Neural progenitor cell (in vitro differentiated cells): Measurements from ENCODE around the gene CACNA2D4. TPM values are rescaled to one million over a fixed set of nuclear protein-coding genes. Genes with fewer than 3 reads are reported as not detected.

Experiments
- DNase-seq: peaks from one replicate; pipeline ENCODE4 v3.0.0-alpha.2; 2016; ENCODE audit warnings: low spot score
- H2AFZ ChIP-seq: fragments of 200-600 bp; sonication (generic); replicated peaks from 2 replicates; pipeline ENCODE4 v1.6.1; 2016; ENCODE audit warnings: antibody characterized with exemption
- H3F3A ChIP-seq: fragments of 200-600 bp; sonication (generic); 2 replicates; pipeline ENCODE4 v1.6.1; 2016; ENCODE audit warnings: antibody characterized with exemption, low read depth
- H3K27ac ChIP-seq: fragments of 200-600 bp; sonication (generic); 2 replicates; pipeline ENCODE4 v1.5.1; 2016; ENCODE audit warnings: mild to moderate bottlenecking
- H3K27me3 ChIP-seq: fragments of 200-600 bp; sonication (generic); 2 replicates; pipeline ENCODE4 v1.6.1; 2016; ENCODE audit warnings: mild to moderate bottlenecking, moderate library complexity
- H3K36me3 ChIP-seq: fragments of 200-600 bp; sonication (generic); 2 replicates; pipeline ENCODE4 v1.5.1; 2016
- H3K4me1 ChIP-seq: fragments of 200-600 bp; sonication (generic); 2 replicates; pipeline ENCODE4 v1.6.1; 2016; ENCODE audit warnings: mixed run types
- H3K4me2 ChIP-seq: fragments of 200-600 bp; sonication (generic); 2 replicates; pipeline ENCODE4 v1.6.1; 2016
- H3K4me3 ChIP-seq: fragments of 200-600 bp; sonication (generic); 2 replicates; pipeline ENCODE4 v1.5.1; 2016
- H3K79me2 ChIP-seq: fragments of 200-600 bp; sonication (generic); 2 replicates; pipeline ENCODE4 v1.6.1; 2016; ENCODE audit warnings: low read depth
- H3K9ac ChIP-seq: fragments of 200-600 bp; sonication (generic); 2 replicates; pipeline ENCODE4 v1.6.1; 2016
- H3K9me3 ChIP-seq: fragments of 200-600 bp; sonication (generic); 2 replicates; pipeline ENCODE4 v1.5.1; 2016; ENCODE audit warnings: low read depth
- H4K20me1 ChIP-seq: fragments of 200-600 bp; sonication (generic); 2 replicates; pipeline ENCODE4 v1.6.1; 2016; ENCODE audit warnings: low read depth
- H3K27ac Mint-ChIP-seq: 3 replicates; pipeline ENCODE4 v1.8.0; 2021; ENCODE audit warnings: mixed read lengths
- H3K27me3 Mint-ChIP-seq: 2 replicates; pipeline ENCODE4 v1.8.0; 2022; ENCODE audit warnings: low read depth, mild to moderate bottlenecking, inconsistent platforms, moderate library complexity, mixed read lengths; ENCODE audit not compliant: insufficient read depth
- H3K36me3 Mint-ChIP-seq: 3 replicates; pipeline ENCODE4 v1.8.0; 2021; ENCODE audit warnings: mixed read lengths
- H3K4me1 Mint-ChIP-seq: 3 replicates; pipeline ENCODE4 v1.8.0; 2021; ENCODE audit warnings: mixed read lengths
- H3K4me3 Mint-ChIP-seq: 3 replicates; pipeline ENCODE4 v1.8.0; 2021; ENCODE audit warnings: mild to moderate bottlenecking, moderate library complexity, mixed read lengths
- H3K9me3 Mint-ChIP-seq: 3 replicates; pipeline ENCODE4 v1.8.0; 2020; ENCODE audit warnings: mixed read lengths
- EZH2 ChIP-seq: fragments of 200-600 bp; sonication (generic); IDR thresholded peaks from 2 replicates; pipeline ENCODE4 v1.6.1; 2017; ENCODE audit warnings: antibody characterized with exemption, mild to moderate bottlenecking, moderate library complexity
- EZH2phosphoT487 ChIP-seq: fragments of 200-600 bp; sonication (generic); IDR thresholded peaks from 2 replicates; pipeline ENCODE4 v1.6.1; 2017; ENCODE audit warnings: antibody characterized with exemption
- total RNA-seq: library from RNA; depleted of rRNA; stranded (reverse); fragments of >200 nt; gene quantifications from 2 replicates; pipeline ENCODE4 v1.2.3, GENCODE V29; 2015; ENCODE audit warnings: low replicate concordance
- TF ChIP-seq, protein P1 (sequence below): fragments of 200-600 bp; sonication (generic); IDR thresholded peaks from 2 replicates; pipeline ENCODE4 v1.5.1; 2017; ENCODE audit warnings: antibody characterized with exemption, mild to moderate bottlenecking

CACNA2D4 gene
- total RNA-seq, 1 donor from 2014 or later: 3.0 TPM

DNA sequence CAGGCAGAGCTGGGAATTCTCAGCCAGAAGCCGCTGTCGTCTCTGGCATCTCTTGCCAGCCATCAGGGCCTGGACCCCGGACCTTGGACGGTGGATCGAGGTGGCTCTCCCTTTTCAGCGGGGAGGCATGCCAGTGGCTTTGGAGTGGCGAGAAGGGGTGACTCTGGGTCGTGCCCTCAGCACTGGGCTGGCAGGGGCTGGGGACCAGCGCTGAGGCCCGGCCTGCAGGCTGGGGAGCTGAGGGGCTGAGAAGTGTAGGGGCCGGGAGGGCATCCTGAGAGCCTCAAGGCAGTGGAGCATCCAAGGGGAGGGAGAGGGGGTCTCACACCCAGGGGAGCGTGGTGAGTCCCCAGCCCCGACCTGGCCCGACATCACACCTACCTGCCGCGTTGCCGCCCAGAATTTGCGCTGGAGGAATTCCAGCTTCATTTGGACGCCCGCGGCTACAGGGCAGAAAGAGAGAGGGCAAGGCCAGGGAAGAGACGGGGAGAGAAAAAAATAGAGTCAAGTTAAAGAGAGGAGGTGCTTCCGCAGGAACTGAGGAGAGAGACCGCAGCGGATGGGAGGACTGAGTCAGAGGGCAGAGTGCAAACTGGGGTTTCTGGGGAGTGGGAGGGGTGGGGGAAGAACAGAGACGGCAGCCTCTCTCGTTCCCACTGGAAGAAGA lies 107.0 kb downstream of the CACNA2D4 start:
- Mint-ChIP-seq H3K27ac (no peak overlapping the region), H3K4me1 (peaks cover 45% of the 10 kb centered on the region), H3K9me3 (peaks cover 2% of the 10 kb centered on the region), H3K27me3 (peaks cover 9% of the 10 kb centered on the region), H3K36me3 (peaks cover 2% of the 10 kb centered on the region), H3K4me3 (no peak overlapping the region)
- H3K27me3 ChIP-seq: no peaks in the 10 kb centered on the region
- H3K27ac ChIP-seq: no peak overlapping the region
- no peaks in the 10 kb centered on the region for H3K79me2 ChIP-seq
- TF ChIP-seq, protein P1, sequence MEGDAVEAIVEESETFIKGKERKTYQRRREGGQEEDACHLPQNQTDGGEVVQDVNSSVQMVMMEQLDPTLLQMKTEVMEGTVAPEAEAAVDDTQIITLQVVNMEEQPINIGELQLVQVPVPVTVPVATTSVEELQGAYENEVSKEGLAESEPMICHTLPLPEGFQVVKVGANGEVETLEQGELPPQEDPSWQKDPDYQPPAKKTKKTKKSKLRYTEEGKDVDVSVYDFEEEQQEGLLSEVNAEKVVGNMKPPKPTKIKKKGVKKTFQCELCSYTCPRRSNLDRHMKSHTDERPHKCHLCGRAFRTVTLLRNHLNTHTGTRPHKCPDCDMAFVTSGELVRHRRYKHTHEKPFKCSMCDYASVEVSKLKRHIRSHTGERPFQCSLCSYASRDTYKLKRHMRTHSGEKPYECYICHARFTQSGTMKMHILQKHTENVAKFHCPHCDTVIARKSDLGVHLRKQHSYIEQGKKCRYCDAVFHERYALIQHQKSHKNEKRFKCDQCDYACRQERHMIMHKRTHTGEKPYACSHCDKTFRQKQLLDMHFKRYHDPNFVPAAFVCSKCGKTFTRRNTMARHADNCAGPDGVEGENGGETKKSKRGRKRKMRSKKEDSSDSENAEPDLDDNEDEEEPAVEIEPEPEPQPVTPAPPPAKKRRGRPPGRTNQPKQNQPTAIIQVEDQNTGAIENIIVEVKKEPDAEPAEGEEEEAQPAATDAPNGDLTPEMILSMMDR: no peak
- TF ChIP-seq EZH2 (no peak), EZH2phosphoT487 (no peak)
- H3K4me2 ChIP-seq: no peak overlapping the region
- no peaks in the 10 kb centered on the region for H3K4me1 ChIP-seq
- no peak overlapping the region for H2AFZ ChIP-seq
- no peaks in the 10 kb centered on the region for H3K9me3 ChIP-seq
- no peak overlapping the region for H3K4me3 ChIP-seq
- H3K36me3 ChIP-seq: no peaks in the 10 kb centered on the region
- no peak for DNase-seq
- no peak overlapping the region for H3K9ac ChIP-seq
- H4K20me1 ChIP-seq: no peaks in the 10 kb centered on the region
- H3F3A ChIP-seq: no peaks in the 10 kb centered on the region

DNA sequence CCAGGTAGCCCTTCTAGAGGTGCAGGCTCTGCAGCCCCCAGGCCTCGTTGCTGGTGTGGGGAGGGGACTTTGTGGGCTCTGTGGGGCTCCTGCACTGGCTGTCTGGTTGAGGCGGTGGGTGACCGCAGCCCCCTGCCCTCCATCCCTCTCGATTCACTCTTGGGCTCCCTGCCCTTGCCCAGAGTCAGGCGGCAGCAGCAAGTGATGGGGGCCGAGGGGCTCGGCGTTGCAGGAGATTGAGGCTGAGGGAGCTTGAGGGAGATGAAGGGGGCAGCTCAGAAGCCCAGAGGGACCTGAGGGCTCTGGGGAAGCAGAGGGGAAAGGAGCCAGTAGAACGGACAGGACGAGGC lies 107.5 kb downstream of the CACNA2D4 start:
- Histone ChIP-seq H4K20me1 (no peaks in the 10 kb centered on the region), H3K4me2 (no peak overlapping the region), H3K9ac (no peak overlapping the region), H3K4me1 (no peaks in the 10 kb centered on the region), H3K36me3 (no peaks in the 10 kb centered on the region), H3K79me2 (no peaks in the 10 kb centered on the region), H3K27me3 (no peaks in the 10 kb centered on the region), H2AFZ (no peak overlapping the region), H3K27ac (no peak overlapping the region), H3K9me3 (no peaks in the 10 kb centered on the region), H3K4me3 (no peak overlapping the region), H3F3A (no peaks in the 10 kb centered on the region)
- TF ChIP-seq EZH2phosphoT487: no peak
- no peak for TF ChIP-seq EZH2
- TF ChIP-seq, protein P1: no peak
- Mint-ChIP-seq H3K36me3 (peaks cover 2% of the 10 kb centered on the region), H3K27me3 (peaks cover 9% of the 10 kb centered on the region), H3K27ac (no peak overlapping the region), H3K4me1 (peaks cover 40% of the 10 kb centered on the region), H3K4me3 (no peak overlapping the region), H3K9me3 (peaks cover 2% of the 10 kb centered on the region)
- no peak for DNase-seq

DNA sequence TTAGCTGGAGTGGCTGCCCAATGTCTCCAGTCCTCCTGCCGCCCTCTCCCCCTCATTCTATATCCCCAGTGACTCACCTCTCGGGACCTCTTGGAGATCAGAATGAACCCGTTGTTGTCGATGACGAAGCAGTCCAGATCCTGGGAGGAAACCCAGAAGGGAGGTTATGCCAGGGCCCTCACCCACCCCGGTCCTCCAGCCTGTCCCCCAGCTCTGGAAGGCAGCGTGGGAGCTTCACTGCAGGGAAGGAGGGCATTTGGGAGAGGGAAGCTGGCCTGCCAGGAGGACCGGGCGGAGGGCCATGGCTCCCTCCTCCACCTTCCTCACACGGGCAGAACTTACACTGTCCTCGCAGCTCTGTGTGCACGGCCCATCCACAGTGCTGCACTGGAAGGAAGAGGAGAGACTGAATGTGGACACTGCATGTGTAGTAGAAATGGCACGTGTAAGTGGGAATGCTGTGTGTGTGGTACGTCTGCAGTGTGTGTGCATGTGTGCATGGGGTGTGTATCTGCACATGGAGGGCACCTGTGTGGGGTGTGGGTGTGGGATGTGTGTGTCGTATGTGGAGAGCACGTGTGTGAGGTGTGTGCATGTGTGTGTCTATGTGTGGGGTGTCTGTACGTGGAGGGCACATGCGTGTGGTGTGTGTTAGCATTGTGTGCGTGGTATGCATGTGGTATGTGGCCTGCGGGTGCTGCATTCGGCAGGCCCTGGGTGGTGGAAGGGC lies 108.1 kb downstream of the CACNA2D4 start:
- DNase-seq: no peak
- Histone ChIP-seq H3F3A (no peaks in the 10 kb centered on the region), H3K27me3 (no peaks in the 10 kb centered on the region), H3K4me3 (no peak overlapping the region), H3K27ac (no peak overlapping the region), H3K4me2 (no peak overlapping the region), H3K36me3 (no peaks in the 10 kb centered on the region), H4K20me1 (no peaks in the 10 kb centered on the region), H3K79me2 (no peaks in the 10 kb centered on the region), H2AFZ (no peak overlapping the region), H3K9ac (no peak overlapping the region), H3K9me3 (no peaks in the 10 kb centered on the region), H3K4me1 (no peaks in the 10 kb centered on the region)
- TF ChIP-seq, protein P1: no peak
- TF ChIP-seq EZH2 (no peak), EZH2phosphoT487 (no peak)
- H3K27me3 Mint-ChIP-seq: peaks cover 9% of the 10 kb centered on the region
- H3K9me3 Mint-ChIP-seq: peaks cover 2% of the 10 kb centered on the region
- peaks cover 2% of the 10 kb centered on the region for H3K36me3 Mint-ChIP-seq
- peak overlapping the region; percentile 44 for H3K27ac Mint-ChIP-seq
- peaks cover 35% of the 10 kb centered on the region for H3K4me1 Mint-ChIP-seq
- H3K4me3 Mint-ChIP-seq: no peak overlapping the region
